ENCODE measurements around the gene DDX3X. TPM values are rescaled to one million over a fixed set of nuclear protein-coding genes. Genes with fewer than 3 reads are reported as not detected.
"Not testable (repeated sequence)": the region's sequence is repeated elsewhere in the genome, so short reads cannot be mapped to it uniquely, and the experiment has no call there.

Gene DDX3X
- total and polyA plus RNA-seq, 2 of the 4 experiments (the other 2 are of a cell fraction) = 64.8 to 229 TPM

GRCh38 chrX:41316266-41316665 lies 17.7 kb upstream of the DDX3X start:
- H2AK5ac ChIP-seq (ENCODE audit: low read depth, low read length); DNase-seq; H2AK9ac ChIP-seq (replicated peaks; ENCODE audit: low read depth, low read length, poor library complexity); H3K18ac ChIP-seq (ENCODE audit: low read depth, low read length); H4K8ac ChIP-seq (ENCODE audit: low read depth in 2 of 2, low read length in 2 of 2); H3K4me2 ChIP-seq (ENCODE audit: low read depth, low read length); BruUV-seq (replicated peaks); in situ Hi-C loops (cut with MboI; ENCODE audit: low sequenced_read_pairs); H3K4ac ChIP-seq (ENCODE audit: low read depth, low read length); dilution Hi-C loops (cut with HindIII; ENCODE audit: low sequenced_read_pairs, unreplicated experiment); H2AFZ ChIP-seq (replicated peaks; ENCODE audit: low read length, poor library complexity); H3K79me1 ChIP-seq (ENCODE audit: low read depth in 1 of 2, low read length in 2 of 2); H2BK15ac ChIP-seq (ENCODE audit: low read depth, low read length); H2BK120ac ChIP-seq (ENCODE audit: low read depth, low read length); H4K5ac ChIP-seq (ENCODE audit: low read depth, low read length); H3K4me1 ChIP-seq (ENCODE audit: control insufficient read depth, insufficient read depth, low read length); H2BK20ac ChIP-seq (ENCODE audit: low read depth, low read length); H4K91ac ChIP-seq (ENCODE audit: insufficient read depth, low read depth, low read length); H3K9me3 ChIP-seq (ENCODE audit: control insufficient read depth, insufficient read depth, low read length); H3K9me1 ChIP-seq (ENCODE audit: insufficient read depth, low read length); H3K14ac ChIP-seq (replicated peaks; ENCODE audit: low read depth, low read length); H3K56ac ChIP-seq (ENCODE audit: extremely low read depth, insufficient read depth, low read length); ATAC-seq (ENCODE audit: low read depth); H4K20me1 ChIP-seq (ENCODE audit: insufficient read depth, low read length); POLR2A ChIA-PET (ENCODE audit: unreplicated experiment); H3K4me3 ChIP-seq (ENCODE audit: insufficient read depth, low read depth, low read length); H2BK5ac ChIP-seq (ENCODE audit: low read depth, low read length, poor library complexity, severe bottlenecking); H3K36me3 ChIP-seq (ENCODE audit: control insufficient read depth, insufficient read depth, low read length); H3K23ac ChIP-seq (ENCODE audit: low read depth, low read length); intact Hi-C loops (cut with micrococcal nuclease); H3K27ac ChIP-seq (ENCODE audit: insufficient read depth, low read length); H3K9ac ChIP-seq (ENCODE audit: low read depth, low read length); H3K27me3 ChIP-seq (ENCODE audit: control insufficient read depth, insufficient read depth, low read length): not testable (repeated sequence)
- CTCF ChIA-PET = interaction anchor here (0.7 kb wide), 1 partner anchor 13 kb away, joined by 3 read pairs; no protein-coding TSS in a partner anchor
- WGBS, 2 experiments (ENCODE audit: extremely low coverage in 2 of 2, insufficient read length in 1 of 2) = no CpG with 5 or more reads among the region's 2 CpGs

Measured in IMR-90 (cell line).